T-helper 17 cell (primary cell): ENCODE measurements around the gene ARMC3. TPM values are rescaled to one million over a fixed set of nuclear protein-coding genes. Genes with fewer than 3 reads are reported as not detected.
"Not testable (repeated sequence)": the region's sequence is repeated elsewhere in the genome, so short reads cannot be mapped to it uniquely, and the experiment has no call there.

Experiments used
- ATAC-seq: fragments of 150-1000 bp; cut with Tn5 transposase; 2 replicates; pipeline ENCODE4 v1.10.0; 2021; ENCODE audit warnings: mild to moderate bottlenecking, moderate library complexity
- DNase-seq, 3 donors: peaks; one replicate each; pipeline versions ENCODE4 v3.0.0 to v3.0.0-alpha.2; 2020 to 2021
- H3K9me3 ChIP-seq: one replicate; pipeline ENCODE4 v1.7.0; 2013; ENCODE audit warnings: low read length, mild to moderate bottlenecking; ENCODE audit not compliant: control insufficient read depth, poor library complexity, severe bottlenecking
- H3K27ac Mint-ChIP-seq: one replicate; pipeline ENCODE4 v1.8.0; 2022; ENCODE audit warnings: mild to moderate bottlenecking, moderate library complexity, mixed read lengths
- H3K27me3 Mint-ChIP-seq: one replicate; pipeline ENCODE4 v1.8.0; 2022; ENCODE audit warnings: mixed read lengths
- H3K36me3 Mint-ChIP-seq: one replicate; pipeline ENCODE4 v1.8.0; 2022; ENCODE audit warnings: low read depth, mixed read lengths
- H3K4me1 Mint-ChIP-seq: one replicate; pipeline ENCODE4 v1.8.0; 2022; ENCODE audit warnings: mild to moderate bottlenecking, mixed read lengths
- H3K4me3 Mint-ChIP-seq: one replicate; pipeline ENCODE4 v1.8.0; 2022; ENCODE audit warnings: mild to moderate bottlenecking, moderate library complexity, mixed read lengths
- total RNA-seq, 4 donors: library from RNA in 2 of 4; stranded (reverse) in 2 of 4; gene quantifications; one replicate each; pipeline ENCODE4 v1.2.3 and lab custom pipeline; 2022 to 2026

Gene ARMC3, protein sequence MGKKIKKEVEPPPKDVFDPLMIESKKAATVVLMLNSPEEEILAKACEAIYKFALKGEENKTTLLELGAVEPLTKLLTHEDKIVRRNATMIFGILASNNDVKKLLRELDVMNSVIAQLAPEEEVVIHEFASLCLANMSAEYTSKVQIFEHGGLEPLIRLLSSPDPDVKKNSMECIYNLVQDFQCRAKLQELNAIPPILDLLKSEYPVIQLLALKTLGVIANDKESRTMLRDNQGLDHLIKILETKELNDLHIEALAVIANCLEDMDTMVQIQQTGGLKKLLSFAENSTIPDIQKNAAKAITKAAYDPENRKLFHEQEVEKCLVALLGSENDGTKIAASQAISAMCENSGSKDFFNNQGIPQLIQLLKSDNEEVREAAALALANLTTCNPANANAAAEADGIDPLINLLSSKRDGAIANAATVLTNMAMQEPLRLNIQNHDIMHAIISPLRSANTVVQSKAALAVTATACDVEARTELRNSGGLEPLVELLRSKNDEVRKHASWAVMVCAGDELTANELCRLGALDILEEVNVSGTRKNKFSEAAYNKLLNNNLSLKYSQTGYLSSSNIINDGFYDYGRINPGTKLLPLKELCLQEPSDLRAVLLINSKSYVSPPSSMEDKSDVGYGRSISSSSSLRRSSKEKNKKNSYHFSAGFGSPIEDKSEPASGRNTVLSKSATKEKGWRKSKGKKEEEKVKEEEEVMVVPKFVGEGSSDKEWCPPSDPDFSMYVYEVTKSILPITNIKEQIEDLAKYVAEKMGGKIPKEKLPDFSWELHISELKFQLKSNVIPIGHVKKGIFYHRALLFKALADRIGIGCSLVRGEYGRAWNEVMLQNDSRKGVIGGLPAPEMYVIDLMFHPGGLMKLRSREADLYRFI
- total RNA-seq (1 to 10 TPM in 1 of 2 donors, not detected in 1; 5.0 TPM), total RNA-seq (lab: John Stamatoyannopoulos, UW) (0 reads per million in 2 donors)

GRCh38 chr10:22927661-22928403 is at the start of gene ARMC3:
TSS of gene ARMC3 (plus strand) at chr10:22928053. CDS start at chr10:22931997, 3,944 bp downstream.
- Mint-ChIP-seq H3K4me1 (no peaks in the 10 kb centered on the region), H3K36me3 (no peaks in the 10 kb centered on the region), H3K27ac (no peak within 1 kb of the TSS), H3K4me3 (no peak within 1 kb of the TSS), H3K27me3 (peaks cover 15% of the 10 kb centered on the region)
- DNase-seq, result peak; percentile 31 to 58 (median 53)
- ATAC-seq, result peak; percentile 92
- no peaks in the 10 kb centered on the region for H3K9me3 ChIP-seq

DNA sequence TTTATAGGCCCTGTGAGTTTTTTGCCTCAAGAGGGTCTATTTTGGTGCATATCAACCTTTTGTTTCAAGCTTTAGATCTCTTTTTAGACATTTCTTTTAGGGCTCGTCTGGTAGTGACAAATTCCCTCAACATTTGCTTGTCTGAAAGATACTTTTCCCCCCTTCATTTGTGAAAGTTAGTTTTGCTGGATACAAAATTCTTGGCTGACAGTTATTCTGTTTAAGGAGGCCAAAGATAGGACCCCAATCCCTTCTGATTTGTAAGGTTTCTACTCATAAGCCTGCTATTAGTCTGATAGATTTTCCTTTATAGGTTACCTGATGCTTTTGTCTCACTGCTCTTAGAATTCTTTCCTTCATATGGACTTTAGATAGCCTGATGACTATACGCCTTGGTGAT is 36.1 kb upstream of the ARMC3 start:
- DNase-seq (no peak), ATAC-seq (no peak)
- peaks cover under 1% of the 10 kb centered on the region for H3K36me3 Mint-ChIP-seq
- no peak overlapping the region for H3K27ac Mint-ChIP-seq
- H3K4me3 Mint-ChIP-seq, result no peak overlapping the region
- no peaks in the 10 kb centered on the region for H3K4me1 Mint-ChIP-seq
- peaks cover 3% of the 10 kb centered on the region for H3K9me3 ChIP-seq
- peaks cover 3% of the 10 kb centered on the region for H3K27me3 Mint-ChIP-seq

DNA sequence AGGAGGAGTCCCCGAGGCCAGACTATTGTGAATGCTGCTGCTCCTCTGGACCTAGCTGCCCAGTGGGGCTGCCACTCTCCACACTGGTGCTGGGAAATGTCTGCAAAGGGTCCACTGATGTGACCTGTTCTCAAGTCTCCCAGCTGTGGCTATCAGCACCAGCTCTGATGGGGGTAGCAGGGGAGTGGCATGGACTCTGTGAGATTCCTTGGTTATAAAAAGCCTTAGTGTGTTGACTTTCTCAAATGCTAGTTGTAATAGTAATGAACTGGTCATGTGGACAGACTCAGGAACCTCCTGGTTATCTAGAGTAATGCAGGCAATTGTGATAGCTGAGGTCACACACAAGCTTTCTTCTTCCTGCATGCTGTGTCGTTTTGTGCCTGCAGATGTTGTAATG is 34.1 kb upstream of the ARMC3 start:
- Mint-ChIP-seq H3K27ac (no peak overlapping the region), H3K27me3 (peaks cover 9% of the 10 kb centered on the region)

DNA sequence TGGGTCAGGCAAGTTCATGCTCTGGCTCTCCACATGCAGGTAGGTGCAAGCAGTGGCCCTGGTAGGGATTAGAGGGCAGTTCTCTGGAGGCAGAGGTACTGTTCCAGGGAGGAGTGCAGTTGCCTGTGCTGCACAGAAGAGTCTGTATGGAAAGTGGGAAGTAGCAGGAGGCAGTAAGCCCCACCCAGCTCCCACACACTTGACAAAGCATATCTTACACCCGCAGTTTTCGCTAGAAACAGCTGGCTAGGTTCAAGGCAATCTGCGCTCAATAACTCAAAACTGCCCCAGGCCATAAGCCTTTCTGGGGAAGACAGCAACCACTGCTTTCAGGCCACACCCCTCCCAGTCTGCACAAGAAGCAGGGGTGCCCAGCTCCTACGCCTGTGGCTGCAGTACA is 33.1 kb upstream of the ARMC3 start:
- H3K36me3 Mint-ChIP-seq, result peaks cover 2% of the 10 kb centered on the region
- H3K9me3 ChIP-seq, result peaks cover 3% of the 10 kb centered on the region
- no peak for DNase-seq
- ATAC-seq, result no peak
- H3K27me3 Mint-ChIP-seq, result peaks cover 9% of the 10 kb centered on the region
- no peak overlapping the region for H3K27ac Mint-ChIP-seq
- H3K4me1 Mint-ChIP-seq, result no peaks in the 10 kb centered on the region
- no peak overlapping the region for H3K4me3 Mint-ChIP-seq

More for the DNA sequence above, 34.1 kb upstream of the ARMC3 start:
- H3K4me3 Mint-ChIP-seq, result no peak overlapping the region
- peaks cover 2% of the 10 kb centered on the region for H3K36me3 Mint-ChIP-seq
- H3K9me3 ChIP-seq, result peaks cover 3% of the 10 kb centered on the region
- no peaks in the 10 kb centered on the region for H3K4me1 Mint-ChIP-seq
- DNase-seq, result no peak
- no peak for ATAC-seq

GRCh38 chr10:22895252-22895651 is 32.6 kb upstream of the ARMC3 start:
- Mint-ChIP-seq H3K27me3 (peaks cover 9% of the 10 kb centered on the region), H3K27ac (no peak overlapping the region), H3K36me3 (peaks cover 3% of the 10 kb centered on the region), H3K4me3 (no peak overlapping the region), H3K4me1 (no peaks in the 10 kb centered on the region)
- ATAC-seq (no peak), DNase-seq (no peak)
- peaks cover 3% of the 10 kb centered on the region for H3K9me3 ChIP-seq

- H3K4me3 Mint-ChIP-seq, result no peak overlapping the region
- H3K27ac Mint-ChIP-seq, result no peak overlapping the region
- H3K4me1 Mint-ChIP-seq, result no peaks in the 10 kb centered on the region
- H3K36me3 Mint-ChIP-seq, result peaks cover 3% of the 10 kb centered on the region
- H3K27me3 Mint-ChIP-seq, result peaks cover 9% of the 10 kb centered on the region
- H3K9me3 ChIP-seq, result no peaks in the 10 kb centered on the region
- ATAC-seq (no peak), DNase-seq (no peak)
Measured at GRCh38 chr10:22897371-22897770, 30.5 kb upstream of the ARMC3 start.

GRCh38 chr10:22899307-22899706 is 28.5 kb upstream of the ARMC3 start:
- H3K4me1 Mint-ChIP-seq, result no peaks in the 10 kb centered on the region
- DNase-seq (no peak), ATAC-seq (no peak)
- H3K4me3 Mint-ChIP-seq, result no peak overlapping the region
- no peaks in the 10 kb centered on the region for H3K9me3 ChIP-seq
- no peak overlapping the region for H3K27ac Mint-ChIP-seq
- H3K36me3 Mint-ChIP-seq, result peaks cover 3% of the 10 kb centered on the region
- H3K27me3 Mint-ChIP-seq, result peaks cover 9% of the 10 kb centered on the region

DNA sequence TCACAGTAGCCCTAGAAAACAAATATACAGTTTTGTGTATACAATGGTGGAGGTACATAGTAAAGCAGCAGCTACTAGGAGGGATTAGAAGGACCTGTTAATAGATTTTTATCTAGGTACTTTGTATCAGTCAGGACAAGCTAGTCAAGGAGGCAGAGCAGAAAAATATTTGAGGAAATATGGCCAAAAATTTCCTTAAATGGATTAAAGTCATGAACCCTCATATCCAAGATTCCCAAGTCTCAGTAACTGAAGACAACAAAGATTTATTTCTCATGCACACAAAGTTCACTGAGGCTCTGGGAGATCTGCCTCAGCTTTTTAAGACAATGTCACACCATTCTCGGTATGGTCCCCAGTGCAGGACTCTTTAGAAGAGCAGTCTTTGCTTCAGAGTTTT is 28.1 kb upstream of the ARMC3 start:
- Mint-ChIP-seq H3K27me3 (peaks cover 9% of the 10 kb centered on the region), H3K27ac (no peak overlapping the region)

DNA sequence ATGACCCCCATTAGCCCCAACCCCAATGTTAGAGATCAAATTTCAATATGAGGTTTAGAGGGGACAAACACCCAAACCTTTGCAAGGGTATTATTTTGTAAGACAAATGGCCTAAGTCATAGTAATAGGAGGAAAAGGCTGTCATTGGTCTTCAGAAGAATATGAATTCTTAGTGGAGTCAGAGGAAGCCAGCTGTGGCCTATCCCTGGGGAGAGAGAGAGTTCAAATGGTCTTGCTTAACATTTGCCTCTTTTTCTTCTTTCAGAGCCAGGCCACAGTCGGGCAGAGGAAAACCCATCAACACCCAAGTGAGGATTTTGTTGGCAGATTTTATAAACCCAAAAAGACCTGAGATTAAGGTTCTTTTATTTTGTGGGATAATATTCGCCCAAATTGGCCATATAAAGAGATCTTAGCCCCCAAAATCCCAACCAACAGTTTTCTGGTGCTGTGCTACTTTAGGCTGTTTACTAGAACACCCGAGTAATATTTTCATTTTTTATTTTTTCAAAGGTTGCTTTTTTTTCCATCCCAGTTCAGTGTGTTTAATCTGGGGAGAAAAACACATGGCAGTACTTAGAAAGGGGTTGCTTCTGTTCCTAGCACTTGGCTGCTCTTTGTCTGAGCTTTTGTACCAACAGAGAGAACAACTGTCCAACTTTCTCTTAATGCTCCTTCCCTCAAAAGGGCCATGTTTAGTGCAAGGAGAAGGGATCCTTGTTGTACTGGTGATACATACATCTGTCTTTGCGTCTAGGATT is 26.8 kb upstream of the ARMC3 start:
- ATAC-seq, result no peak
- Mint-ChIP-seq H3K4me1 (no peaks in the 10 kb centered on the region), H3K27ac (no peak overlapping the region), H3K27me3 (peaks cover 9% of the 10 kb centered on the region), H3K4me3 (no peak overlapping the region), H3K36me3 (peaks cover 3% of the 10 kb centered on the region)
- DNase-seq, result no peak
- H3K9me3 ChIP-seq, result no peaks in the 10 kb centered on the region

More for the DNA sequence above, 28.1 kb upstream of the ARMC3 start:
- ATAC-seq (no peak), DNase-seq (no peak)
- H3K4me3 Mint-ChIP-seq, result no peak overlapping the region
- no peaks in the 10 kb centered on the region for H3K9me3 ChIP-seq
- peaks cover 3% of the 10 kb centered on the region for H3K36me3 Mint-ChIP-seq
- H3K4me1 Mint-ChIP-seq, result no peaks in the 10 kb centered on the region

DNA sequence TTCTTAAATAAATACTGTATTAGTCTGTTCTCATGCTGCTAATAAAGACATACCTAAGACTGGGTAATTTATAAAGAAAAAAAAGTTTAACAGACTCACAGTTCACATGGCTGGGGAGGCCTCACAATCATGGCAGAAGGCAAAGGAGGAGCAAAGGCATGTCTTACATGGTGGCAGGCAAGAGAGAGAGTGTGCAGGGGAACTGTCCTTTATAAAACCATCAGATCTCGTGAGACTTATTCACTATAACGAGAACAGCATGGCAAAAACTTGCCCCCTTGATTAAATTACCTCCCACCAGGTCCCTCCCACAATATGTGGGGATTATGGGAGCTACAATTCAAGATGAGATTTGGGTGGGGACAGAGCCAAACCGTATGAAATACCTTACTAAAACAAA is 25.7 kb upstream of the ARMC3 start:
- ATAC-seq, H3K4me1 Mint-ChIP-seq, DNase-seq, H3K27ac Mint-ChIP-seq, H3K27me3 Mint-ChIP-seq, H3K9me3 ChIP-seq, H3K4me3 Mint-ChIP-seq, H3K36me3 Mint-ChIP-seq: not testable (repeated sequence)

- no peaks in the 10 kb centered on the region for H3K9me3 ChIP-seq
- no peak overlapping the region for H3K27ac Mint-ChIP-seq
Measured at GRCh38 chr10:22903694-22904093, 24.2 kb upstream of the ARMC3 start.

DNA sequence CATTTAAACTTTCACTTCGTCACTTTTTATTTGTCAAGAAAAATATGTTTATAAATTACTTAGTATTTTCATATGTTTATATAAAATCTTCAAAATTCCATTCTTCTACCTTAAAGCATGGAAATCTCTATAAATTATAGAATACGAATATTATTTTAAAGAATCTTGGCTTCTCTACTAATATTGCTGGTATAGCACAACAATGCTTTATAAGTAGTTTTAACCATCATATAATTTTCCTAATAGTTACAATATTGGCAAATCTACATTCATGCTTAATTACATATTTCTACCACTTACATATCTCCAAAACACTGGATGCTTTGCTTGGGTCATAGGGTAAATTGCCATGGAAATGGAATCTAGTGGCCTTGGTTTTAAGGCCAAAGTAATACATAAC is 21.1 kb upstream of the ARMC3 start:
- no peak for ATAC-seq
- no peaks in the 10 kb centered on the region for H3K4me1 Mint-ChIP-seq

More at GRCh38 chr10:22903694-22904093, 24.2 kb upstream of the ARMC3 start:
- Mint-ChIP-seq H3K36me3 (peaks cover 2% of the 10 kb centered on the region), H3K4me3 (no peak overlapping the region), H3K4me1 (no peaks in the 10 kb centered on the region), H3K27me3 (no peaks in the 10 kb centered on the region)
- ATAC-seq (no peak), DNase-seq (no peak)

More for the DNA sequence above, 21.1 kb upstream of the ARMC3 start:
- no peak for DNase-seq
- H3K9me3 ChIP-seq, result peaks cover 6% of the 10 kb centered on the region
- H3K36me3 Mint-ChIP-seq, result no peaks in the 10 kb centered on the region
- H3K4me3 Mint-ChIP-seq, result no peak overlapping the region
- no peak overlapping the region for H3K27ac Mint-ChIP-seq
- H3K27me3 Mint-ChIP-seq, result no peaks in the 10 kb centered on the region
